Upper lobe of left lung (tissue), 6 donors: Measurements from ENCODE around the gene STX3. TPM values are rescaled to one million over a fixed set of nuclear protein-coding genes. Genes with fewer than 3 reads are reported as not detected.
A peak's percentile ranks its signal among the peaks of the same experiment; 100 is the strongest.

Source experiments
- ATAC-seq, 2 donors: fragments of 200-7000 bp; cut with Tn5 transposase; one replicate each; pipeline ENCODE4 v1.9.1; 2022; ENCODE audit warnings: mild to moderate bottlenecking in 2 of 2, moderate library complexity in 2 of 2; ENCODE audit not compliant: low FRiP score in 2 of 2
- DNase-seq, 2 donors: peaks; one replicate each; pipeline ENCODE4 v3.0.0-alpha.2; 2019 to 2020
- H3K27ac ChIP-seq, 4 donors: fragments of 200-600 bp; sonication (generic); one replicate each; pipeline ENCODE4 v1.5.1; 2016 to 2019
- H3K27me3 ChIP-seq, 4 donors: fragments of 200-600 bp; sonication (generic); one replicate each; pipeline ENCODE4 v1.5.1; 2017 to 2019
- H3K36me3 ChIP-seq, 4 donors: fragments of 200-600 bp; sonication (generic); one replicate each; pipeline ENCODE4 v1.5.1; 2016 to 2019
- H3K4me1 ChIP-seq, 4 donors: fragments of 200-600 bp; sonication (generic); one replicate each; pipeline ENCODE4 v1.5.1; 2018 to 2019
- H3K4me3 ChIP-seq, 4 donors: fragments of 200-600 bp; sonication (generic); one replicate each; pipeline ENCODE4 v1.5.1; 2017 to 2019; ENCODE audit warnings: mild to moderate bottlenecking in 2 of 4, moderate library complexity in 1 of 4
- H3K9me3 ChIP-seq, 4 donors: fragments of 200-600 bp; sonication (generic); one replicate each; pipeline ENCODE4 v1.5.1; 2018 to 2019
- EP300 ChIP-seq, 4 donors: sonication (generic); formaldehyde crosslinking; IDR thresholded peaks; one replicate each; pipeline ENCODE4 v1.5.1; 2017; ENCODE audit warnings: antibody characterized with exemption in 4 of 4, control low read depth in 2 of 4
- POLR2A ChIP-seq, 4 donors: fragments of 450-650 bp; IDR thresholded peaks; one replicate each; pipeline ENCODE4 v1.5.1; 2016 to 2017; ENCODE audit warnings: antibody characterized with exemption in 4 of 4, mild to moderate bottlenecking in 2 of 4
- POLR2AphosphoS5 ChIP-seq, 2 donors: sonication (generic); formaldehyde crosslinking; IDR thresholded peaks; one replicate each; pipeline ENCODE4 v1.5.1; 2017; ENCODE audit warnings: antibody characterized with exemption in 2 of 2
- WGBS, 2 donors: methylation state at CpG; one replicate each; pipeline ENCODE4 v1.1.5; 2017 to 2018; 5-methylcytosine and 5-hydroxymethylcytosine counted together
- total RNA-seq, 6 donors: library from RNA; depleted of rRNA in 4 of 6; stranded (reverse); fragments of >200 nt in 4 of 6; gene quantifications; one replicate each; pipeline versions ENCODE4 v1.1.0 to v1.2.1, GENCODE V29; 2016 to 2021
- TF ChIP-seq, protein P1 (sequence below), 6 experiments: fragments of 450-650 bp in 4 of 6; fragments of 200-600 bp in 2 of 6; sonication (generic) in 2 of 6; IDR thresholded peaks; one replicate each; pipeline ENCODE4 v1.5.1; 2016 to 2019; ENCODE audit warnings: antibody characterized with exemption in 6 of 6
- donor health status: DM: no; HTN: no; CAD: no; lungs with moderate emphysema.
- donor health status: DM: no; HTN: yes; CAD: no; lungs with severe emphysema.

STX3 gene
- total RNA-seq, 6 donors from 2014 or later = 65.0 to 145 (median 135) TPM

DNA sequence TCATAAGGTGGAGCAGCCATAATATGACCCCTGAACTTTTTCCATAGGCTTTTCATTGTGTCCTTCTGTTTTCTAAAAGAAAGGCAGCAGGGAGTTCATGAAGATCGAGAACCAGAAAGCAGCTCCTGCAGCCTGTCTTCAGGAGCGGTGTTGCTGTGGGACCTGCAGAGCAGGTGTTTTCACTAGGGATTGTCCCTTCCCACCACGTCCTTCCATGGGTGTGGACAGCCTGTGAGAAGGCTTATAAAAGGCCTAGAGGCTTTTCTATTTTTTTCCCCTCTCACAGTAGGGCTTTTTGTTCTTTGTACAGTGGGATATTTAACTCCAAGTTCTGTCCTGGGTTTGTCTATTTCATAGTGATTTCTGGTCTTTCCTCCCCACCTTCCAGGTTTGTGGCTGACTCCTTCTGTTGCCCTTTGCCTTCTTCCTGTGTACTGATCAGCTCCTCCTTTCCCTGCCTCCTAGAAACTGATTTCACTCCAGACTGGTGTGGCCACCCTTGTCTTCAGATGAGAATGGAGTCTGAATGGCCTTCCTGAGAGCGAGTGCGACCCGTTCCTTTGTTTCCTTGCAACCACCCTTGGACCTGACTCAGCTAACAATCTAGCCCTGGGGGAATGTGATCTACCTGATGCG, 45.3 kb downstream of the STX3 start:
- Histone ChIP-seq H3K4me1 (peaks cover 0 to 6% (median 0%) of the 10 kb centered on the region in 4 donors), H3K9me3 (no peaks in the 10 kb centered on the region), H3K27ac (peak overlapping the region in 1 of 4 donors; percentile 66), H3K36me3 (peaks cover 17 to 84% (median 38%) of the 10 kb centered on the region in 4 donors), H3K4me3 (no peak overlapping the region), H3K27me3 (no peaks in the 10 kb centered on the region)
- no peak for TF ChIP-seq POLR2AphosphoS5 (IDR thresholded peaks at IDR 0.05)
- no peak for TF ChIP-seq POLR2A (IDR thresholded peaks at IDR 0.05)
- no peak for TF ChIP-seq EP300 (IDR thresholded peaks at IDR 0.05)
- TF ChIP-seq, protein P1, sequence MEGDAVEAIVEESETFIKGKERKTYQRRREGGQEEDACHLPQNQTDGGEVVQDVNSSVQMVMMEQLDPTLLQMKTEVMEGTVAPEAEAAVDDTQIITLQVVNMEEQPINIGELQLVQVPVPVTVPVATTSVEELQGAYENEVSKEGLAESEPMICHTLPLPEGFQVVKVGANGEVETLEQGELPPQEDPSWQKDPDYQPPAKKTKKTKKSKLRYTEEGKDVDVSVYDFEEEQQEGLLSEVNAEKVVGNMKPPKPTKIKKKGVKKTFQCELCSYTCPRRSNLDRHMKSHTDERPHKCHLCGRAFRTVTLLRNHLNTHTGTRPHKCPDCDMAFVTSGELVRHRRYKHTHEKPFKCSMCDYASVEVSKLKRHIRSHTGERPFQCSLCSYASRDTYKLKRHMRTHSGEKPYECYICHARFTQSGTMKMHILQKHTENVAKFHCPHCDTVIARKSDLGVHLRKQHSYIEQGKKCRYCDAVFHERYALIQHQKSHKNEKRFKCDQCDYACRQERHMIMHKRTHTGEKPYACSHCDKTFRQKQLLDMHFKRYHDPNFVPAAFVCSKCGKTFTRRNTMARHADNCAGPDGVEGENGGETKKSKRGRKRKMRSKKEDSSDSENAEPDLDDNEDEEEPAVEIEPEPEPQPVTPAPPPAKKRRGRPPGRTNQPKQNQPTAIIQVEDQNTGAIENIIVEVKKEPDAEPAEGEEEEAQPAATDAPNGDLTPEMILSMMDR (IDR thresholded peaks at IDR 0.05) = no peak
- DNase-seq (no peak), ATAC-seq (no peak)
- 88 to 92% methylated on average over 7 of the region's 7 CpGs for whole genome bisulfite sequencing, 2 donors

DNA sequence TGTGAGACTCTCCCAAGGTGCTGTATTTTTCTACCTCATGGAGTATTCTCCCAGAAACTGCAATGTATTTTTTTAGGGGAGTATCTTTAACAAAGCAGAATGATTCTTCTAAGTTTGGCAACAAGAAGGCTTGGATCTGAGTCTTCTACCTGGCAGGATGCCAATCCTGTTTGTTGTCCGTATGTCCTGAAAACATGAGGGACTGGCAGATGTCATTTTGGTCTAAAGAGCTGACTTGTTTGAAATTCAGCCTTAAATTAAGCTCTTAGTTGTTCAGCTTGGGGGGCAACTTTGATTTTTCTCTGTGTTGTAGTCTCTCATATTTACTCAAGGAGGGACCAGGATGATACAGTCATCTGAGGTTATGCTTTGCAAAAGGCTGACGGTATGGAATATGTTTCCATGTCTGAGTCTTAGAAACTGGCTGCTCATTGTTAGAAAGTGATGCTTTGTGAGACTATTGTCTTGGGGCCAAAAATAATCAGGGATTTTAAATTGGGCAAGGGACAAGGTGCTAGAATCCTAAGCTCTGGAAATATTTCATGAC, 46.1 kb downstream of the STX3 start:
- DNase-seq (no peak), ATAC-seq (no peak)
- H3K27me3 ChIP-seq = no peaks in the 10 kb centered on the region
- H3K4me1 ChIP-seq = peaks cover 0 to 6% (median 0%) of the 10 kb centered on the region in 4 donors
- no peaks in the 10 kb centered on the region for H3K9me3 ChIP-seq
- H3K4me3 ChIP-seq = no peak overlapping the region
- peaks cover 18 to 84% (median 38%) of the 10 kb centered on the region in 4 donors for H3K36me3 ChIP-seq
- H3K27ac ChIP-seq = peak overlapping the region in 1 of 4 donors; percentile 66
- no peak for TF ChIP-seq POLR2A (IDR thresholded peaks at IDR 0.05)
- TF ChIP-seq POLR2AphosphoS5 (IDR thresholded peaks at IDR 0.05) = no peak
- TF ChIP-seq EP300 (IDR thresholded peaks at IDR 0.05) = no peak
- TF ChIP-seq, protein P1 (IDR thresholded peaks at IDR 0.05) = no peak
- WGBS, 2 donors = 60 to 64% methylated on average over 2 of the region's 2 CpGs

DNA sequence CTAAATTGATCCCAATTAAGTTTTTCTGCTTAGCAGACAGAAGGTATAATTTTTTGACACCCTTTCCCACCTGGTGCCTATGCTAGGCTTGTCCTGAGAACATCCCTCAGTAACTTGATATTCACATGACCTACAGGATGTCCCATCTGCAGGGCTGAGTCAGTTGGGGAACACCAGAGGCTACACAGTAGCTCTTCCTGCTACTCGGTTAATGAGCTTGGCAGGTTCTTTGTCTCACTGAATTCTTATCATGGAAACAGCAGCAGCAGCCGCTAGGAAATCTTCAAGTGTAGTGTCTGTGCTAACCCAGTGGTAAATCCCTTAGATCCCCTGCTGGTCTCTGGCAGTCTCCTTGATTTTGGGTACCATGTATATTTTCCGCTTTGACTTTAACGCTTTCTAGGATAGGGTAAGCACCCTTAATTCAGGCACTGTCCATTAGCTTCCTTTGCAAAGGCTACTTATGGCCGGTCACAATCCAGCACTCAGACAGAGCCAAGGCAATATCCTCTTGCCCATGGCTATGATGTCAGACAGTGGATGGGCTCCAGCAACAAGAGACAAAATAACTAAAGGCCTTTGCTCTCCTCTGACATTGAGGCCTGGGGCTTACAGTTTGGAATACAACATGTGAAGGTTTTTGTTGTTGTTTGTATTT, 46.9 kb downstream of the STX3 start:
- Histone ChIP-seq H3K9me3 (no peaks in the 10 kb centered on the region), H3K27me3 (no peaks in the 10 kb centered on the region), H3K27ac (peak overlapping the region in 2 of 4 donors; percentile 55 to 66), H3K36me3 (peaks cover 21 to 84% (median 41%) of the 10 kb centered on the region in 4 donors), H3K4me1 (peaks cover 0 to 6% (median 0%) of the 10 kb centered on the region in 4 donors), H3K4me3 (no peak overlapping the region)
- no peak for DNase-seq
- TF ChIP-seq EP300 (IDR thresholded peaks at IDR 0.05) (no peak), POLR2AphosphoS5 (IDR thresholded peaks at IDR 0.05) (no peak), POLR2A (IDR thresholded peaks at IDR 0.05) (no peak)
- TF ChIP-seq, protein P1 (IDR thresholded peaks at IDR 0.05) = no peak
- ATAC-seq = peak; percentile 17 to 75
- WGBS, 2 donors = 57 to 59% methylated on average over 5 of the region's 5 CpGs

DNA sequence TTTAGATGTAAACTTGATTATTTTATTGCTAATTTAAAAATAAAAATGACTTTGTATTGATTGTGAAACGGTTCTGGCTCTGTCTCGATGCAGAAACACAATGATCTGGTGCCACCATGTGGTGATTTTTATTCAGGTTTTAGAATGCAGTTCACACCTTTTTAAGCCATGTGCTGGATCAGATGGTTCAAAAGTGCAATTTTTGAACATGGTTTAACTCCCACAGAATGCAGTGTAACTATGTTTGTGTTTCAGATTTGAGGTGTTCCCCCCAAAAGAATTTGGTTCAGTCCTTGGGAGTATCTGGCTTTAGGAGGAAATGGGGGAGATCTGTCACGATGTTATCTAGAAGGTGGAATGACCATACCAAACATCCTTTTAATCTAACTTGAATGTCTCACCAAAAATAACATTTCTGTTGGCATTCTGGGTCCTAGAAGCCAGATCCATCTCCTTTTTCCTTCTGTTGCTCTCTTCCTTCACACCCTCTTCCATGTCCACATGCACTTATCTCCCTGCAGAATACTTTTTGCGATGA, 47.5 kb downstream of the STX3 start:
- Histone ChIP-seq H3K4me1 (peaks cover 0 to 6% (median 0%) of the 10 kb centered on the region in 4 donors), H3K36me3 (peaks cover 21 to 84% (median 43%) of the 10 kb centered on the region in 4 donors), H3K27ac (peak overlapping the region in 1 of 4 donors; percentile 55), H3K9me3 (no peaks in the 10 kb centered on the region), H3K4me3 (no peak overlapping the region), H3K27me3 (no peaks in the 10 kb centered on the region)
- no peak for DNase-seq
- 39 to 51% methylated on average over 4 of the region's 4 CpGs for WGBS, 2 donors
- ATAC-seq = peak; percentile 64 to 85
- TF ChIP-seq POLR2A (IDR thresholded peaks at IDR 0.05) (no peak), POLR2AphosphoS5 (IDR thresholded peaks at IDR 0.05) (no peak), EP300 (IDR thresholded peaks at IDR 0.05) (no peak)
- TF ChIP-seq, protein P1 (IDR thresholded peaks at IDR 0.05) = peak in 5 of 6 experiments; percentile 40 to 76 (median 64)
